Left lung (tissue), 10 donors: ENCODE measurements around the gene EAPP. TPM values are rescaled to one million over a fixed set of nuclear protein-coding genes. Genes with fewer than 3 reads are reported as not detected.
A peak's percentile ranks its signal among the peaks of the same experiment; 100 is the strongest.
"Not testable (repeated sequence)": the region's sequence is repeated elsewhere in the genome, so short reads cannot be mapped to it uniquely, and the experiment has no call there.

Source experiments
- ATAC-seq: fragments of 200-7000 bp; cut with Tn5 transposase; one replicate; pipeline ENCODE4 v1.9.1; 2020; ENCODE audit warnings: moderate library complexity
- DNase-seq, 4 donors: peaks; one replicate each; pipeline ENCODE4 v3.0.0-alpha.2; 2013 to 2020
- H3K27ac ChIP-seq, 2 donors: fragments of 200-600 bp; sonication (generic) in 1 of 2; one replicate each; pipeline versions ENCODE4 v1.5.0 to v1.8.0; 2020 to 2021
- H3K27me3 ChIP-seq, 2 donors: fragments of 200-600 bp; sonication (generic) in 1 of 2; one replicate each; pipeline versions ENCODE4 v1.5.0 to v1.8.0; 2020 to 2021
- H3K36me3 ChIP-seq, 2 donors: fragments of 200-600 bp; sonication (generic) in 1 of 2; one replicate each; pipeline versions ENCODE4 v1.5.0 to v1.8.0; 2020 to 2021
- H3K4me1 ChIP-seq, 2 donors: fragments of 200-600 bp; one replicate each; pipeline ENCODE4 v1.8.0; 2021
- H3K4me3 ChIP-seq, 2 donors: fragments of 200-600 bp; sonication (generic) in 1 of 2; one replicate each; pipeline versions ENCODE4 v1.5.0 to v1.8.0; 2020 to 2021; ENCODE audit warnings: mild to moderate bottlenecking in 1 of 2
- H3K9me3 ChIP-seq, 2 donors: fragments of 200-600 bp; sonication (generic) in 1 of 2; one replicate each; pipeline versions ENCODE4 v1.5.0 to v1.8.0; 2020 to 2021
- intact Hi-C, 2 donors: fragments of 100-400 bp; cut with DNase I; formaldehyde crosslinking; loops; one replicate each; pipeline versions ENCODE4 v1.11.2 to v1.14.2; 2022
- polyA plus RNA-seq, 6 donors: library from polyadenylated mRNA; unstranded; fragments of 120-200 nt; gene quantifications; one replicate each; pipeline ENCODE4 v1.2.1, GENCODE V29; 2013; ENCODE audit not compliant: insufficient read length in 6 of 6
- total RNA-seq, 2 donors: library from RNA; stranded (reverse); fragmentation: NEBNext Ultra II Directional; extraction: Animal tissue kit (Norgen Biotek cat#: 25700); gene quantifications; one replicate each; pipeline ENCODE4 v1.2.1, GENCODE V29; 2021
- TF ChIP-seq, protein P1 (sequence below), 2 donors: fragments of 200-600 bp; sonication (generic) in 1 of 2; IDR thresholded peaks; one replicate each; pipeline versions ENCODE4 v1.5.0 to v1.8.0; 2021; ENCODE audit warnings: antibody characterized with exemption in 2 of 2
- donor health status: DM: no; HTN: yes; CAD: no.
- donor health status: DM: no; HTN: no; CAD: no.

Gene EAPP
- total and polyA plus RNA-seq, 8 donors = 23.2 to 63.9 (median 54.8) TPM

DNA sequence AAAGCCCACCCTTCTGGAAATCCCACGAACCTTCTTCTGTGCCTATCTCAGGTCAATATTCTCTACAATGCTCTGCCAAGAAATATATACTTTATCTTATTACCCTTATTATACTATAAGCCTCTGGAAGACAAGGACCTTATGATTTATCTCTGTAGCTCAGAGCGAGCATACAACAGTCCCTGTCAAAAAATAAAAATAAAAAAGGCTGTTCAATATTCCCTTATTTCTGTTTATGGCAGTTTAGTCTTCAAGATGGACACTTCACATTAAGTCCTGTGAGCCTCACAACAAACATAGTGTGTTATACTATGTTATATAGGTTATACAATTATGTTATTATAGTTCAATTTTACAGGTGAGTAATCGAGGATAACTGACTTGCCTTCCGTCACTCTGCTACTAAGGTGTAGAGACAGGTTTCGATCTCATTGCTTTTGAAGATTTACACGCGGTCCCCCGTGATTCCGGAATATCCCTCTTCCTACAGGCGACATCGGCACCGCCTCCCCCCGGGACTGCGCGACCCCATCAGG lies 562 bp downstream of the EAPP start:
- intact Hi-C loops = no loop called here
- Histone ChIP-seq H3K27ac (peak overlapping the region; percentile 90 to 93), H3K4me3 (peak overlapping the region; percentile 86 to 89), H3K9me3 (no peaks in the 10 kb centered on the region), H3K4me1 (peaks cover 13 to 26% of the 10 kb centered on the region in 2 donors), H3K36me3 (peaks cover 0 to 21% of the 10 kb centered on the region in 2 donors), H3K27me3 (no peaks in the 10 kb centered on the region)
- TF ChIP-seq, protein P1, sequence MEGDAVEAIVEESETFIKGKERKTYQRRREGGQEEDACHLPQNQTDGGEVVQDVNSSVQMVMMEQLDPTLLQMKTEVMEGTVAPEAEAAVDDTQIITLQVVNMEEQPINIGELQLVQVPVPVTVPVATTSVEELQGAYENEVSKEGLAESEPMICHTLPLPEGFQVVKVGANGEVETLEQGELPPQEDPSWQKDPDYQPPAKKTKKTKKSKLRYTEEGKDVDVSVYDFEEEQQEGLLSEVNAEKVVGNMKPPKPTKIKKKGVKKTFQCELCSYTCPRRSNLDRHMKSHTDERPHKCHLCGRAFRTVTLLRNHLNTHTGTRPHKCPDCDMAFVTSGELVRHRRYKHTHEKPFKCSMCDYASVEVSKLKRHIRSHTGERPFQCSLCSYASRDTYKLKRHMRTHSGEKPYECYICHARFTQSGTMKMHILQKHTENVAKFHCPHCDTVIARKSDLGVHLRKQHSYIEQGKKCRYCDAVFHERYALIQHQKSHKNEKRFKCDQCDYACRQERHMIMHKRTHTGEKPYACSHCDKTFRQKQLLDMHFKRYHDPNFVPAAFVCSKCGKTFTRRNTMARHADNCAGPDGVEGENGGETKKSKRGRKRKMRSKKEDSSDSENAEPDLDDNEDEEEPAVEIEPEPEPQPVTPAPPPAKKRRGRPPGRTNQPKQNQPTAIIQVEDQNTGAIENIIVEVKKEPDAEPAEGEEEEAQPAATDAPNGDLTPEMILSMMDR (IDR thresholded peaks at IDR 0.05) = no peak
- no peak for DNase-seq
- peak; percentile 9 for ATAC-seq

DNA sequence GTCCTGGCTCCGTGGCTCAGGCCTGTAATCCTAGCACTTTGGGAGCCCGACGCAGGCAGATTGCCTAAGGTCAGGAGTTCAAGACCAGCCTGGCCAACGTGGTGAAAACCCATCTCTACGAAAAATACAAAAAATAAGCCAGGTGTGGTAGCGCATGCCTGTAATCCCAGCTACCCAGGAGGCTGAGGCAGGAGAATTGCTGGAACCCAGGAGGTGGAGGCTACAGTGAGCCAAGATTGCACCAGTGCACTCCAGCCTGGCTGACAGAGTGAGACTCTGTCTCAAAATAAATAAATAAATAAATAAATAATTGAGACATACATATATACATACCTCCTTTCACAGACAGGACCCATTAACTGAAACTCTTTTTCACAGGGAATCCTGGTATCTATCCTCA lies 1.4 kb downstream of the EAPP start:
- Histone ChIP-seq H3K36me3 (peaks cover 0 to 27% of the 10 kb centered on the region in 2 donors), H3K4me3 (peak overlapping the region in 1 of 2 donors; percentile 86), H3K4me1 (peaks cover 13 to 26% of the 10 kb centered on the region in 2 donors)
- H3K9me3 ChIP-seq, H3K27ac ChIP-seq, ATAC-seq, DNase-seq, H3K27me3 ChIP-seq, intact Hi-C loops: not testable (repeated sequence)

DNA sequence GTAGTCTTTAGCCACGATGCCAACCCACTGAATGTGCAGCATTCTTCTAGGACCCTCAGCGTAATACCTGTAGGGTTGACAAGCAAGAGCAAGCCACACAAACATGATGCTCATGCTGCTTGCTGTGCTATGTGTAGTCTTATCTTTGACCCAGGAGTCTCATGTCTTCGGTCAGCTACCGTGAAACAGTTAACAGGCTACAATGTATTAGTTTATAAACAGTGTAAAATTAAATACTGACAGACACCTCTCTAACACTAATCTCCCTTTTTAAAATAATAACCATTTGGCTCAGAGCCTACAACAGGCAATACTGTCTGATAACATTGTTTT lies 1.9 kb downstream of the EAPP start:
- intact Hi-C loops = no loop called here
- ATAC-seq (no peak), DNase-seq (no peak)
- Histone ChIP-seq H3K4me1 (peaks cover 13 to 26% of the 10 kb centered on the region in 2 donors), H3K36me3 (peaks cover 0 to 31% of the 10 kb centered on the region in 2 donors), H3K4me3 (peak overlapping the region in 1 of 2 donors; percentile 86), H3K27me3 (no peaks in the 10 kb centered on the region), H3K27ac (no peak overlapping the region), H3K9me3 (no peaks in the 10 kb centered on the region)
- TF ChIP-seq, protein P1 (IDR thresholded peaks at IDR 0.05) = no peak

DNA sequence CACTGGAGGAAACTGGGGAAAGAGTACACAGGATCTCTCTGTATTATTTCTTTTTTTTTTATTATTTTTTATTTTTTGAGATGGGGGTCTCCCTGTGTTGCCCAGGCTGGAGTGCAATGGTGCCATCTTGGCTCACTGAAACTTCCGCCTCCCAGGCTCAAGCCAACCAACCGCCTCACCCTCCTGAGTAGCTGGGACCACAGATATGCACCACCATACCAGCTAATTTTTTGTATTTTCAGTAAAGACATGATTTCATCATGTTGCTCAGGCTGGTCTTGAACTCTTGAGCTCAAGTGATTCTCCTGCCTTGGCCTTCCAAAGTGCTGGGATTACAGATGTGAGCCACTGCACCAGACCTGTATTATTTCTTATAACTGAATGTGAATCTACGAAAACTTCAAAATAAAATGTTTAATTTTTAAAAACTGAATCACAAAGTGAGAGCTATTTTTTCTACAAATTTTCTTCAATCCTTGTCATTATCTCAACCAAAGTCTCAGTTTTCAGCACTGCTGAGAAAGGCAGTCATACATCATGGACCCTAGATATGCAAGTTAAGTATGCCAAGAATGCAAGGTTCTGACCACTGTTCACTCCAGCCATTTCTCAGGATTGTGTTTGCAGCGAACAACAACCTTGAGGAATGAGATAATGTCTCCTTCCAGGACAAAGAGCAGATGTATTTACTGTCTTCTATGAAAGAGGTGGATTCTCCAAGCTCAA lies 2.4 kb downstream of the EAPP start:
- Histone ChIP-seq H3K36me3 (peaks cover 0 to 37% of the 10 kb centered on the region in 2 donors), H3K4me3 (no peak overlapping the region), H3K27me3 (no peaks in the 10 kb centered on the region), H3K27ac (no peak overlapping the region), H3K4me1 (peaks cover 13 to 26% of the 10 kb centered on the region in 2 donors), H3K9me3 (no peaks in the 10 kb centered on the region)
- ATAC-seq (no peak), DNase-seq (no peak)
- TF ChIP-seq, protein P1 (IDR thresholded peaks at IDR 0.05) = no peak
- intact Hi-C loops = no loop called here

DNA sequence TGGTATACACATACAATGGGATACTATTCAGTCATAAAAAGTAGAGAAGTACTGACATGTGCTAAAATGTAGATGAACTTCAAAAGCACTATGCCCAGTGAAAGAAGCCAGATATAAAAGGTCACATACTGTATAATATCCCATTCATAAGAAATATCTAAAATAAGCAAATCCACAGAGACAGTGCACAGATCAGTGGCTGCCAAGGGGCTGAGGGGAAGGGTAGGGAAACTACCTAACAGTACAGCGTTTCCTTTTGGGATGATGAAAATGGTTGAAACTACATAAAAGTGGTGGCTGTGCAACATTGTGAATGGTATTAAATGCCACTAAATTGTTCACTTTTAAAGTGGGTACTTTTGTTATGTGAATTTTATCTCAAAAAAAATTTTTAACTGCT lies 11.9 kb downstream of the EAPP start:
- TF ChIP-seq, protein P1 (IDR thresholded peaks at IDR 0.05) = no peak
- Histone ChIP-seq H3K4me3 (no peak overlapping the region), H3K27ac (no peak overlapping the region), H3K9me3 (no peaks in the 10 kb centered on the region), H3K4me1 (no peaks in the 10 kb centered on the region), H3K36me3 (peaks cover 4 to 100% of the 10 kb centered on the region in 2 donors), H3K27me3 (no peaks in the 10 kb centered on the region)
- intact Hi-C loops = no loop called here
- no peak for DNase-seq
- ATAC-seq = no peak

DNA sequence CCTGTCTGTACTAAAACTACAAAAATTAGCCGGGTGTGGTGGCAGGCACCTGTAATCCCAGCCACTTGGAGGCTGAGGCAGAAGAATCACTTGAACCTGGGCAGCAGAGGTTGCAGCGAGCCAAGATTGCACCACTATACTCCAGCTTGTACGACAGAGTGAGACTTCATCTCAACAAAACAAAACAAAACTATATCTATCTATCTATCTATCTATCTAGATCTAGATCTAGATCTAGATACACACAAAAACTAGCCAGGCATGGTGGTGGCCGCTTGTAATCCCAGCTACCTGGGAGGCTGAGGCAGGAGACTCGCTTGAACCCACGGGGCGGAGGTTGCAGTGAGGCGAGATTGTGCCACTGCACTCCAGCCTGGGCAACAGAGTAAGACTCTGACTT lies 15.3 kb downstream of the EAPP start:
- H3K27ac ChIP-seq, H3K4me1 ChIP-seq, H3K9me3 ChIP-seq, ATAC-seq, H3K27me3 ChIP-seq, H3K4me3 ChIP-seq, intact Hi-C loops, DNase-seq: not testable (repeated sequence)
- H3K36me3 ChIP-seq = peaks cover 8 to 100% of the 10 kb centered on the region in 2 donors
